Glutamatergic neuron (in vitro differentiated cells): Measurements from ENCODE around the gene SMIM36. TPM values are rescaled to one million over a fixed set of nuclear protein-coding genes. Genes with fewer than 3 reads are reported as not detected.
A peak's percentile ranks its signal among the peaks of the same experiment; 100 is the strongest.
"Not testable (repeated sequence)": the region's sequence is repeated elsewhere in the genome, so short reads cannot be mapped to it uniquely, and the experiment has no call there.

ENCODE experiments used
- DNase-seq: peaks from one replicate; pipeline ENCODE4 v3.0.0; 2022
- H3K27ac Mint-ChIP-seq: one replicate; pipeline ENCODE4 v1.8.0; 2020; ENCODE audit warnings: mild to moderate bottlenecking, mixed read lengths, inconsistent platforms; ENCODE audit not compliant: unreplicated experiment
- H3K27me3 Mint-ChIP-seq: one replicate; pipeline ENCODE4 v1.8.0; 2020; ENCODE audit warnings: mild to moderate bottlenecking, moderate library complexity, mixed read lengths, inconsistent platforms; ENCODE audit not compliant: unreplicated experiment
- H3K36me3 Mint-ChIP-seq: one replicate; pipeline ENCODE4 v1.8.0; 2020; ENCODE audit warnings: mild to moderate bottlenecking, mixed read lengths, inconsistent platforms; ENCODE audit not compliant: unreplicated experiment
- H3K4me1 Mint-ChIP-seq: one replicate; pipeline ENCODE4 v1.8.0; 2020; ENCODE audit warnings: mild to moderate bottlenecking, low read depth, mixed read lengths, inconsistent platforms; ENCODE audit not compliant: unreplicated experiment
- H3K4me3 Mint-ChIP-seq: one replicate; pipeline ENCODE4 v1.8.0; 2020; ENCODE audit warnings: mild to moderate bottlenecking, mixed read lengths, inconsistent platforms; ENCODE audit not compliant: unreplicated experiment
- H3K9me3 Mint-ChIP-seq: one replicate; pipeline ENCODE4 v1.8.0; 2020; ENCODE audit warnings: mild to moderate bottlenecking, moderate library complexity, mixed read lengths, inconsistent platforms; ENCODE audit not compliant: unreplicated experiment
- total RNA-seq: library from RNA; stranded (reverse); fragmentation: NEBNext Ultra II Directional; extraction: Animal tissue kit (Norgen Biotek cat#: 25700); gene quantifications from one replicate; pipeline ENCODE4 v1.2.1, GENCODE V29; 2021; ENCODE audit not compliant: unreplicated experiment
- TF ChIP-seq, protein P1 (sequence below): fragments of 200-600 bp; sonication (generic); IDR thresholded peaks from one replicate; pipeline ENCODE4 v1.5.0; 2021; ENCODE audit not compliant: partially characterized antibody, unreplicated experiment

Gene SMIM36
- total RNA-seq, 1 donor from 2014 or later = not detected

DNA sequence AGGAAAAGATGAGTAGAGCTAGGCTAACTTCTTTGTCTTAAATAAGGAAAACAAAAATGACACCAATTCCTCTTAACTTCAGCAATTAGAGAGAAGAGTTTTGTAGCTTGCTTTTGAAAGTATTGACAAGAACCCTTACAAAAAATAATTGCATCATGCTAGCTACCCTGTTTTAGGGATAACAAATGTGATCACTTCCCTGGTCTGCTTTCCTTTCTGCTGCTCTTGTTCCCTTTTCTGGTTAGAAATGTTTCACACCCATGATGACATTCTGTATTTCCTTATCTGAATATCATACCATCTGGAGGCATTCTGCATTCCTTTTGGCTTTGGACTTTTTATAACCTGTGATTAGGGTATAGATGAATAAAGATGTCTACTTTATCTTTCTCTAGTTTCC is 9.9 kb upstream of the SMIM36 start:
- Mint-ChIP-seq H3K9me3 (peaks cover 1% of the 10 kb centered on the region), H3K27me3 (peaks cover 4% of the 10 kb centered on the region), H3K36me3 (no peaks in the 10 kb centered on the region), H3K4me3 (no peak overlapping the region), H3K27ac (no peak overlapping the region), H3K4me1 (no peaks in the 10 kb centered on the region)
- TF ChIP-seq, protein P1, sequence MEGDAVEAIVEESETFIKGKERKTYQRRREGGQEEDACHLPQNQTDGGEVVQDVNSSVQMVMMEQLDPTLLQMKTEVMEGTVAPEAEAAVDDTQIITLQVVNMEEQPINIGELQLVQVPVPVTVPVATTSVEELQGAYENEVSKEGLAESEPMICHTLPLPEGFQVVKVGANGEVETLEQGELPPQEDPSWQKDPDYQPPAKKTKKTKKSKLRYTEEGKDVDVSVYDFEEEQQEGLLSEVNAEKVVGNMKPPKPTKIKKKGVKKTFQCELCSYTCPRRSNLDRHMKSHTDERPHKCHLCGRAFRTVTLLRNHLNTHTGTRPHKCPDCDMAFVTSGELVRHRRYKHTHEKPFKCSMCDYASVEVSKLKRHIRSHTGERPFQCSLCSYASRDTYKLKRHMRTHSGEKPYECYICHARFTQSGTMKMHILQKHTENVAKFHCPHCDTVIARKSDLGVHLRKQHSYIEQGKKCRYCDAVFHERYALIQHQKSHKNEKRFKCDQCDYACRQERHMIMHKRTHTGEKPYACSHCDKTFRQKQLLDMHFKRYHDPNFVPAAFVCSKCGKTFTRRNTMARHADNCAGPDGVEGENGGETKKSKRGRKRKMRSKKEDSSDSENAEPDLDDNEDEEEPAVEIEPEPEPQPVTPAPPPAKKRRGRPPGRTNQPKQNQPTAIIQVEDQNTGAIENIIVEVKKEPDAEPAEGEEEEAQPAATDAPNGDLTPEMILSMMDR = no peak
- no peak for DNase-seq

DNA sequence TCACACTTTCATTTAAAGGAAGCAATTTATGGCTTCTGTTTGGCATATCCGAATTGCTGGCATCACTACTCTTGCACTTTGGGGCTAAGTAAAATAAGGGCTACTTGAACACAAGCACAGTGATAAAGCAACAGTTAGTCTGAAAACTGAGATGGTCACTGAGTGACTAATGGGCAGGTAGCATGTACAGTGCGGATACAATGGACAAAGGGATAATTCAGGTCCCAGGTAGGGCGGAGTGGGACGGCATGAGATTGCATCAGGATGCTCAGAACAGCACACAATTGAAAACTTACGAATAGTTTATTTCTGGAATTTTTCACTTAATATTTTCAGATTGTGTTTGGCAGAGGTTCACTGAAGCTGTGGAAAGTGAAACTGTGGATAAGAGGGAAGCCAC is 9.2 kb upstream of the SMIM36 start:
- Mint-ChIP-seq H3K36me3 (no peaks in the 10 kb centered on the region), H3K27ac (no peak overlapping the region)
- TF ChIP-seq, protein P1 = no peak

DNA sequence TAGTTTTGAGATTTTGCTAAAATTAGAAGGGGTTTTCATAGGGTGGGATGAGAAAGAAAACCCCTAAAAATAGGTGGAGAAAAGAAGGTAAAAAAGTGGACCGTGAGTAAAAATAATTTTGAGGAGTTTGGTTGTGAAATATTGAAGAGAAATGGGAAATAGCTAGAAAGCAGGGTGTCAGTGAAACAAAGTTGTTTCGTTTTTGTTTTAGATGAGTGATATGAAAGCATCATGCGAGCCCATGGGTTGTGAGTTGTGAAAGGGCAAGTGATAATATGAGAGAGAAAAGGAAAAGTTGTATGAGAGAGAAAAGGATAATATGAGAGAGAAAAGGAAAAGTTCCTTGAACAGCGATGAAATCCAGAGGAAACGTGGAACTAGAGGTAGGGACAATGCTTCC is 7.3 kb upstream of the SMIM36 start:
- no peak for DNase-seq
- Mint-ChIP-seq H3K27ac (no peak overlapping the region), H3K9me3 (peaks cover 1% of the 10 kb centered on the region), H3K4me3 (no peak overlapping the region), H3K4me1 (no peaks in the 10 kb centered on the region), H3K36me3 (no peaks in the 10 kb centered on the region), H3K27me3 (peaks cover 2% of the 10 kb centered on the region)
- TF ChIP-seq, protein P1 = no peak

More for the DNA sequence above, 9.2 kb upstream of the SMIM36 start:
- no peaks in the 10 kb centered on the region for H3K4me1 Mint-ChIP-seq
- peaks cover 4% of the 10 kb centered on the region for H3K27me3 Mint-ChIP-seq
- DNase-seq = no peak
- peaks cover 1% of the 10 kb centered on the region for H3K9me3 Mint-ChIP-seq
- no peak overlapping the region for H3K4me3 Mint-ChIP-seq

DNA sequence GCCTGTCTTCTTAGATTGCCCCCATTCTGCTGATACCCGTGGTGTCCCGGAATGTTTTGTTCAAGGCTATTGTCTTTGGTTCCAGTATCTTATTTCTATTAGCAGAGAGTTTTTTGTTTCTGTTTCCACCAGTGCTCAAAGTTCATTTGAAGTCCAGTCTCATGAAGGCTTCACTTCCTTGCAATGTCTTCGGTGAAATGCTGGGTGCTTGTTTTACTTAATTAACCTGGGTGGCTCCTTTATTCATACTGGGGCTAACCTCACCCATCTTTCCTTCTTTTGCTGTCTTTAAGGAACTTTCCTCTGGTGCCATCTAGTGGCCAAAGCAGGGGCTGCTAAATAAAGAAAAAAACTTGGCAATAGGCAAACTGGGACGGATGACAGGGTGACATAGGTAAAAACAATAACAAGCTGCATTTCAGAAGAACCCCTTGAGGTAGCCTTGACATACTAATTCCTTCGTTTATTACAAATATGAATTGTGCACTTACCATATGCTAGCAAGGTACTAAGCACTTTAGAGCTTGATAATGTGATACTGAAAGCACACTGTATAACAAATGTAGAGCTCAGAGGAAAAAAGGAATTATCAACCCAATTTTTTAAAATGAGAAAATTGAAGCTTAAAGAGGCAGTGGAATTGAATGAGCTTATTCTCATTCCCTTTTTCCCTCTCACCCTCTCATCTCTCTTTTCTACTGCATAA is 2.8 kb upstream of the SMIM36 start:
- no peaks in the 10 kb centered on the region for H3K27me3 Mint-ChIP-seq

DNA sequence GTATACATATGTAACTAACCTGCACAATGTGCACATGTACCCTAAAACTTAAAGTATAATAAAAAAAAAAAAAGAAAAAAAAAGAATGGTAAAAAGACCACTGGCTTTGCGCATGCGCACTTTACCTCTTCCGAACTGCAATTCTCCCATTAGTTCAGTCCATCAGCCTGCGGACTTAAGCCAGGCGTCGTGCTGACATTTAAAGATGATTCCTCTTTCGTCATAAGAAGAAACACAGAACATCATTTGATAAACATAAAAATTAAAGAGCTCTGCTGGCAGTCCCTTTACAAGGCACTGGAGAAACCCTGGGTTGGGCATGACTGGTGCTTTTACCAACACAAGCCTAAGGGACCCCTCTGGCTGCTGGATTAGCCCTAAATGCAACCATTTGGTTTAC is 3.6 kb downstream of the SMIM36 start:
- not testable (repeated sequence) for H3K4me3 Mint-ChIP-seq, H3K36me3 Mint-ChIP-seq, H3K27me3 Mint-ChIP-seq, H3K4me1 Mint-ChIP-seq, H3K27ac Mint-ChIP-seq, DNase-seq, H3K9me3 Mint-ChIP-seq

More for the DNA sequence above, 2.8 kb upstream of the SMIM36 start:
- Mint-ChIP-seq H3K4me3 (no peak overlapping the region), H3K9me3 (no peaks in the 10 kb centered on the region), H3K4me1 (no peaks in the 10 kb centered on the region), H3K27ac (no peak overlapping the region), H3K36me3 (no peaks in the 10 kb centered on the region)
- peak; percentile 78 for DNase-seq
- TF ChIP-seq, protein P1 = peak; percentile 98

DNA sequence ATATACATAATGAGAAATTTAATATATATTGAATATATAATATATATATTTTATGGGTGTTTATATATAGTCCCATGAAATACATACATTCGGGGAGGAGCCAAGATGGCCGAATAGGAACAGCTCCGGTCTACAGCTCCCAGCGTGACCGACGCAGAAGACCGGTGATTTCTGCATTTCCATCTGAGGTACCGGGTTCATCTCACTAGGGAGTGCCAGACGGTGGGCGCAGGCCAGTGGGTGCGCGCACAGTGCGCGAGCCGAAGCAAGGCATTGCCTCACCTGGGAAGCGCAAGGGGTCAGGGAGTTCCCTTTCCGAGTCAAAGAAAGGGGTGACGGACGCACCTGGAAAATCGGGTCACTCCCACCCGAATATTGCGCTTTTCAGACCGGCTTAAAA is 9.6 kb downstream of the SMIM36 start:
- not testable (repeated sequence) for H3K27ac Mint-ChIP-seq, DNase-seq, H3K36me3 Mint-ChIP-seq, H3K4me3 Mint-ChIP-seq, H3K9me3 Mint-ChIP-seq, H3K4me1 Mint-ChIP-seq, H3K27me3 Mint-ChIP-seq
